Raji (cell line): ENCODE results near the gene DOCK4.

ENCODE experiments used
- POLR2A ChIP-seq: IDR thresholded peaks from 2 replicates; pipeline ENCODE4 v1.6.1; 2011; ENCODE audit warnings: low read depth, low read length, control low read depth; ENCODE audit not compliant: insufficient read depth

The DOCK4 gene

DNA sequence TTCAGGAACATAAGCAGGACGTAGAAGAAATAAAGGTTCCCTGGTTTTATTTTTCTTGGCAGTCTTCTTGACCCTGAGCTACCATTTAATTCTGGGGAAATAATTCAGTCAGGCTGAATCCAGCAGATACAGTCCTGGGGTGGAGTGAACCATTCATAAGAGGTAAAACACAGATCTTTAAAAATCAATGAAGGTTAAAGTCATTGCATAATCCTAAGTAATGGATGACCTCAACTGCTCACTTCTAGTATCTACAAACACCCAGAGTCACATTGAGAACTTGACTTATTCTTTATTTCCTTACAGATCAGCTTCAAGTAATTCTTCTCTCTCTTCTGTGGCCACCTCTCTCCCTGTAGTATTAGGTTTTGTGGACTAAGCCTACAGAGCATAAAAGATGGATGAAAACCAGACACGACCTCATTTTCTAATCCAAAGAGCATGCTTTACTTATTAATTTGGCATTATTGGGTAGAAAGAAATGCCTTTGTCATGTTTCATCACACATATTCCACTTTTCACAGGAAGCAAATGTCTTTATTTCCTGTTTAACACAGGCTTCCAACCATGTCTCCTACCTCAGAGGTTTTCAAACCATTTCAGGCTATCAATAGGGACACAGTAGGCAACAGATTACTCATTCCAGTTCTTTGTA, 461.6 kb downstream of the DOCK4 start:
- no peak for TF ChIP-seq POLR2A

DNA sequence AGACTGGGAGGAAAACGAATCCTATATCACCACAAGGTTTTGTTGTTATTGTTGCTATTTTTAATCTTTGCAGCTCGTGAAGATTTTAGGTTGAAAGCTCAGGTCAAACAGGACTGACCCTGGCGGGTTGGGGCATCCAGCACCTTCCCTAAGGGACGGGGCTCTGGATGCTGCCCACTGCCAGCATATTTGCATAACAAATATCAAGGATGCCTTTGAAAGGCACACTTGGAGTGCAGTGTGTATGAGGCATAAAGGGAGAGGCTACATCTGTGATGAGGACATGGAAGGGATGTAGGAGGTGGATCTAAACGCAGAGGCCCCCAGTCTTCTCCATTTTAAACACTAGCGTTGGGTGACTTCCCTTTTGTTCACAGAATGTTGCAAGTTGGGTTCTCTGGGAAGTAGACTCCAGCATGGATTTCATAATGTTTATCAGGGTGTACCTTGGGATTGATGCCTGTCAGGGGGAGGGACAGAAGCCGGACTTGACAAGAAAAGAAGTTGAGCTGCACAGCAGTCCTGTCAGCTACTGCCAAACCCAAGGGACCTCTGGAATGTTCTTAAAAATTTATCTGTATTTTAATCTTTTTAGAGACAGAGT, 462.9 kb downstream of the DOCK4 start:
- no peak for TF ChIP-seq POLR2A

DNA sequence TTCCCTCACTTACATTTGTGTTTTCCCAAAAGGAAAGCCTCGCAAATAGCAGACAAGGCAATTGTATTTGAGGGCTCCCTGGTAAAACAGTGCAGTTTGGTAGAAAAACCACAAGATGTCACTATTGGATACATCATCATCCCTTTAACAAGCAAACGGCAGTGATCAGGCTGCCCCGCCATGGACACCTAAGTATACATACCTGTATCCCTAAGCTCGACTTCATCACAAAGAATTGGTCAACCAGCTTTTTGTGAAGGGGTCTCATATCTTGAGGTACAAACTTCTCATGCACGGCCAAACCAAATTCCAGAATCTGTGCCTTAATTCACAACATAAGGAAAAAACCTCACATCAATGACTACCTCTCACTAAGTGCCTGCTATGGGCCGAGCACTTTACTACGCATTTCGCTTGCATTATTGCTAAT, 464.4 kb downstream of the DOCK4 start:
- TF ChIP-seq POLR2A: no peak

DNA sequence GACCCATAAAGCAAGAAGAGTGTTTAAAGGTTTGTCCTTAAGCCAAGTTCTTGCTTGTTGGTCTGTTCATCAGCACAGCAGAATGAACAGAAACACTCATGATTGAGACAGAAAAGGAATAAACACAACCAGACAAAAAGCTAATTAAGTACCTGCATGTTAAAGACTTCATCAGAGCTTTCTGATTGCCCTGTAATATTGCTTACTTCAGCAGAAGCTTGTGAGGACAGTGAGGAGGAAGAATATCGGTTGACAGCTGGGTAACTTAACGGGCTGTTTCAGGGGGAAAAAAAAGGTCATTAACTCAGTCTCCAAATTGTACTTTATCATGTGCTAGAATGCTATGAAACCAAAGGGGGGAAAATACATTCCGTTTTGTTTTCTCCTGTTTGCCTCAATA, 465.3 kb downstream of the DOCK4 start:
- no peak for TF ChIP-seq POLR2A

DNA sequence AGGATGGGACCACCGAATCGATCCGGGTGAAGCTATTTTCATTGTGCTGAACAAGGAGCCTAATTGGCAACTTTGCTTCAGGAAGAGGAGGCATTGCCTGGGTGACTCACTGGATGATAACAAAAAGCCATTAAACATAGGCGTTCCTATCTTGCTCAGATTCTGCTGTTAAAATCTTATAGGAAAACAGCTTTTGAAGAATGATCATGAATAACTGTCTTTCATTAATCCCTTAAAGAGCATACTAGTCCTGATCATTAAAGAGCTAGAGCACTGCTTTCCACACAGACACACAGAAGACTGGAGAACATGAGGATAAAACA, 469.7 kb downstream of the DOCK4 start:
- no peak for TF ChIP-seq POLR2A

DNA sequence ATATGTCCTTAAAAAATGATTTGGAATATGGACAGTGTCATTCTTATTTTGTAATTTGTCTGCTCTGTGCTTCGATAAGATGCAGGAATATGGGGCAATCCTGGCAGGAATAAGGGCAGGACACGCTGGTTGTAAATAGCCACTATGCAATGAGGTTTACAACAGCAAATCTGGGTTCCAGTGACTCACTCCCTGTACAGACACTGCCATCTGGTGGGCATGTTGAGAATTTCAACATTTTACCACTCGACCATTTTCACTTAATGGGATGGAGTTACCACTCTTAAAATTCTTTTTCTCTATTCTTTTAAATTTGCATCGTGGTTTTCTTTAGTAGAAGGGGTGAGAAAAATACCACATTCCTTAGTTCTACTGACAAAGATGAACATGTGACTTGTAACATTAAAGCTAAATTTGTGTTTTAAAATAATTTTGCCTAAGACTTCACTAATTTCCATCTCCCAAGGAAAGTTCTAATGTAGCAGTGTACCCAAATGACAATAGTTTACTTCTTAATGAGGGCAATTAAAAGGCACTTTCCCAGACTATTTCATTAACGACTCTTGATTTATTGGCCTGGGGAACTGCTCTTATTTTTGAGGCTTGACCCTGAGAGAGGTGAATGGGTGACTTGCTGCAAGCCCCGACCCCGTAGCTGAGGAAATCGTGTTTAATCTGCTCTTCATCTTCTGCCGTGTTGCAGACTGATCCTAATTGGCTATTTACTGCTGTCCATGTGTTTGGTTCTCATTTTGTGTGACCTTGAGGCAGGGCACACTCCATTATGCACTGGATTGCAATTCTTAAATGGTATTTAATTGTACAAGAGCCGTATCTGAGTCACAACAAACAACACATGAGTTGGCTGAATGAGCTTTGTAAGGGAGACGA, 470.3 kb downstream of the DOCK4 start:
- TF ChIP-seq POLR2A: no peak

DNA sequence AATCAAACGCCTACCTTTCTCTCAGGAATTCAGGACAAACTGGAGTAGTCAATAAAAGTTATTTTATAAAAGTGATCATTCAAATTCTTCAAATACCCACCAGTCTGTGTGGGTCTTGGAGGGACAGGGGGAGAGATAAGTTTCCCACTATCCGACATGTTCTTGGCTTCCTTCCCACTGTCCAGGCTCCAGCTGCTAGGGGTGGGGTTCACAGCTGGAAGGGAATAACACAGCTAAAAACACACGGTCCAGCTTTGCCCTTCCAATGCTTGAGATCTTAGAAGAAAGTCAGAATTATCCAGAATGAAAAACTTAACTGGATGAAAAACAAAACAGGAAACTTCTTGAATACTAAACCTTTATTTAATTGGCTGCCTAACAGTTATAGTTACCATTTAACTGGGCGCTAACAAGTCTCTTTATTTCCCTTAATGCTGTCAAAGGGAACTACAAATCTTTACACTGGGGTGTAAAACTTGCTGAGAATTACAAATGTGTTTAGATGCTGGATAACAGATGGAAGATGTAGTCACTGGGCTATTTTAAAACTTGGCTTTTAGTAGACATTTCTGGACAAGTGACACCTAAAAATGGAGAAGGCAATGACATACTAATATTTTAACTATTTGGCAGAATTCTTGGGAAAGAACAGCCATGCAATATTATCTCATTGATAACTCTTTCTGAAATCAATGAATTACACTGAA, 471.1 kb downstream of the DOCK4 start:
- no peak for TF ChIP-seq POLR2A

DNA sequence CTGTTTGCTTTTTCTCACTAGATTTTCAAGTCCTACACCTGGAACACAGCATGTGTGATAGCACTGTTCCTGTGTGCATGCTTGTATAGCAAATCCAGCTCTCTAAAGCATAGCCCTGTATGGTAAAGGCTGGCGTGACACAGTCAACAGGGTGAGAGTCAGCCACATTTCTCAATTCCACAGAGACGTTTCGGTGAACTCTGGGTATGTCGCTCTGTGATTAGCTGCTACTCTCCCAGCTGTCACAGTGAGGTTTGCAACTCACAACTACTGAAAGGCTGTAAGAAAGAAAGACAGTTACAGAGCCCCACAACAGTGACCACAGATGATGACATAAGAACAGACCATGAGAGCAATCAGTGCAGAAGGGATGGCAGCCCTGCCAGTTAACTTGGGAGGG, 473.3 kb downstream of the DOCK4 start:
- TF ChIP-seq POLR2A: no peak

DNA sequence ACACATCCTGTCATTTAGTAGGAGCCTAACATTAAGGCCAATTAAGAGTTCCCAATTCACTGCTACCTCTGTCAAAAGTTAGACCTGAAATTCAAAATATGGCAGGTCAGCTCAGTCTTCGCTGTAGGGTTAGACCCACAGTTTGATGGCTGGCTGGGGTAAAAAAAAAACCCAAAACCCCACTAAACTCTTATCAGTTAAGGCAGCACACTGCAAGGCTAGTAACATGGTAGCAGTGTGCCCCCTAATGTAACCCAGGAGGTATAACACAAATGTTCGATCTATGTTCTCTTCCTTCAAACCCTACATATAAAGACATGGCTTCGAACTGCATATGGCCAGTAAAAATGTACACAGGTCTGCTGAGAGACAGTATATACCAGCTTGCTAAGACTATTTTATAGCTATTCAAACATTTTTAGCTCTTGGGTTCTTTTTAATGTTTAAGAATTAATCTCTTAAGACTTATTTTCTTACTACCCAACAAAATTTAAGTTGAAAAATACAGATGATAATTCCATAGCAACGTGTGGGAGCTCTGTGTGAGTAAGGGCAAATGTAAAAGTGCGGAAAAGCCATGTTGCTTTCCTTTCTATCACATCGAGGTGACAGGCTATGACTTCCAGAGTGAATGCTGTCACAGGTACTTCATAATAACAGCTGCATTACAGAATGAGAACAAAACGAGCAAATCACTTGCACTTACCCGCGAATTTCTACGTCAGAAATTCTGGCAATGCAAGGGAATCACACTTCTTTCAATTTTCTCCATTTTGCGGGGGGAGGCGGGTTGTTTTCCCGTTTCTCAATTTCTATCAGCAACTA, 475.5 kb downstream of the DOCK4 start:
- no peak for TF ChIP-seq POLR2A

DNA sequence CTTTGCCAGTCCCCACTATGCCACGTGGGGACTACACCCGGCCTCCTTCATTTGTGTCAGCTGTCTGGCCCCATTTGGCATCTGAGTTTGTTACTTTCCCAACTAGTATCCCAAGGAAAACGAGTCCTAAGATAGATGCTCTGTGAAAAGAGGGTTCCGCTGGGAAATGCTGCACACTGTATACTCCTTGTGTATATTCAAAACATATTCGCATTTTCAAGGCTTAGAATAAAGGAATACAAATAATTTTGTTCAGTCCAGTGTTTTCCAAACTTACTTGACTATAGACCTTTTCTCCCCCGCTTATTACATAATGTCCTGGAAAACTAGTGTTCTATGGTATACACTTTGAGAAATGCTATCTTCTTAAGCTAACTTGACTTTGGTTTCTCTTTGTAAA, 476.1 kb downstream of the DOCK4 start:
- no peak for TF ChIP-seq POLR2A

DNA sequence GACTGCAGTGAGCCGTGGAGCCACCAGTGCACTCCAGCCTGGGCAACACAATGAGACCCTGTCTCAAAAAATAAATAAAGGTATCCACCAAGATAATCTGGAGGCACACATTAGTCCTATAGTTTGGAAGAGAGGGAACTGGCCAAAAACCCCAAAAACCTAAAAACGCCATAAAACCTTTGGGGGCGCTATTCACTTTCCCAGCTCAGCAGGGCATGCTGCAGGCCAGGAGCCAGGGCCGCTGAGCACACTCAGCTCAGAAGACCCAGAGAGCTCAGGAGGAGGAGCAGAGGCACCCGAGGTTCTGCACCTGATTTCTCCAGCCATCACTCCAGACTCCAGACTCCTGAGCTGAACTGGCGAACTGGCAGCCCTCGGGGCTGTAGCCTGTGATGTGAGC, 476.7 kb downstream of the DOCK4 start:
- TF ChIP-seq POLR2A: no peak

DNA sequence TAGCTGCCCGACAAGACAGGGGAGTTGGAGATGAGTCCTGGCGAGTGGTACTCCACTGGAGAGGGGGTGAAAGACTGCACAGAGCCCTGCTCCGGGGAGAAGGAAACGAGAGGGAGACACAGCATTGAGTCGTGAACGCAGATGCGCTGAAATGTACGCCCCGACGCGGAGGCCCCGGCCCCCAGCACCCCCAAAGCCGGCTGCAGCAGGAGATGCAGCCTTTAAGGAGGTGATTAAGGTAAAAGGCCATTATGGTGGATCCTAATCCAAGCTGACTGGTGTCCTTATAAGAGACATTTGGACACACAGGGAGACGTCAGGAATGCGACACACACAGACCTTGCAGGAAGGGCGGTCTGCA, 477.6 kb downstream of the DOCK4 start:
- TF ChIP-seq POLR2A: no peak

DNA sequence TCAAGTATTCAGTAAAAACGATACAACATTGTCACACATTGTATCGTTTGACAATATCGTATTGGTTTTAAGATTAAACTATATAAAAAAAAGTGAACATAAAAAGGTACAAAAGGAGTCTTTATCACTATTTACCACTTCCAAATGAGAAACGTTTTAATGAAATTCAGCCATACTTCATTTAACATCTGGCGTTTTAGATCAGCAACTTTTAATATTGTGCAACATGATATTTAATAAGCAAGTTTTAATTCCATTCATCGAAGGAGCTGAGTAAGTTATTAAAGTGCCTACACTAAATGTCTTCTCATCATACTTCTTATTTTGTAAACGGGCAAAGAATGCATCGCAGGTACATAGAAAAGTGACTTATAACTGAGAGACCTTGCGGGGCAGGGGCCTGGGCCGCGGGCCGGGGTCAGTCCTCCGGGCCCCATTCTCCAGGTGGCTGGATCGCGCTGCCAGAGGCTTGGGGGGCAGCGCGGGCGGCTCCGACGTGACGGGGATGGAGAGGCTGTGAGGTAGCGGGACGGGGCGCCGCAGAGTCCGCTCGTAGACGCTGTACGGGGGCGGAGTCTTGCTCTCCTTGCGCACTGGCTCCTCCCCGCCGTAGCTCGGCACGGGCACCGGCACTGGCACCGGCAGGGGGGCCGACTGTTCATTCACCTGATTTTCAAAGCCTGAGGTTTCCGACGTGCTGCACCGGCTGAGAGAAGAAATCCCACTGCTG, 478.1 kb downstream of the DOCK4 start:
- no peak for TF ChIP-seq POLR2A

DNA sequence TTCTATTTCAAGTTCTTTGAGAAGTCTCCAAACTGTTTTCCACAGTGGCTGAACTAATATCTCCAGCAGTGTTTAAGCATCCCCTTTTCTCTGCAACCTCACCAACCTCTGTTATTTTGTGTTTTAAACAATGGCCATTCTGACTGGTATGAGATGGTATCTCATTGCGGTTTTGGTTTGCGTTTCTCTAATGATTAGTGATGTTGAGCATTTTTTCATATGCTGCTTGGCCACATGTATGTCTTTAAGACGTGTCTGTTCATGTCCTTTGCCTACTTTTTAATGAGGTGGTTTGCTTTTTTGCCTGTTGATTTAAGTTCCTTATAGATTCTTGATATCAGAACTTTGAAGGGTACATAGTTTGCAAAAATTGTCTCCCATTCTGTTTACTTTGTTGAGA, 487.3 kb downstream of the DOCK4 start:
- TF ChIP-seq POLR2A: no peak
